Measurements from ENCODE around the gene ZNF195.
A peak's percentile ranks its signal among the peaks of the same experiment; 100 is the strongest.

The ZNF195 gene

DNA sequence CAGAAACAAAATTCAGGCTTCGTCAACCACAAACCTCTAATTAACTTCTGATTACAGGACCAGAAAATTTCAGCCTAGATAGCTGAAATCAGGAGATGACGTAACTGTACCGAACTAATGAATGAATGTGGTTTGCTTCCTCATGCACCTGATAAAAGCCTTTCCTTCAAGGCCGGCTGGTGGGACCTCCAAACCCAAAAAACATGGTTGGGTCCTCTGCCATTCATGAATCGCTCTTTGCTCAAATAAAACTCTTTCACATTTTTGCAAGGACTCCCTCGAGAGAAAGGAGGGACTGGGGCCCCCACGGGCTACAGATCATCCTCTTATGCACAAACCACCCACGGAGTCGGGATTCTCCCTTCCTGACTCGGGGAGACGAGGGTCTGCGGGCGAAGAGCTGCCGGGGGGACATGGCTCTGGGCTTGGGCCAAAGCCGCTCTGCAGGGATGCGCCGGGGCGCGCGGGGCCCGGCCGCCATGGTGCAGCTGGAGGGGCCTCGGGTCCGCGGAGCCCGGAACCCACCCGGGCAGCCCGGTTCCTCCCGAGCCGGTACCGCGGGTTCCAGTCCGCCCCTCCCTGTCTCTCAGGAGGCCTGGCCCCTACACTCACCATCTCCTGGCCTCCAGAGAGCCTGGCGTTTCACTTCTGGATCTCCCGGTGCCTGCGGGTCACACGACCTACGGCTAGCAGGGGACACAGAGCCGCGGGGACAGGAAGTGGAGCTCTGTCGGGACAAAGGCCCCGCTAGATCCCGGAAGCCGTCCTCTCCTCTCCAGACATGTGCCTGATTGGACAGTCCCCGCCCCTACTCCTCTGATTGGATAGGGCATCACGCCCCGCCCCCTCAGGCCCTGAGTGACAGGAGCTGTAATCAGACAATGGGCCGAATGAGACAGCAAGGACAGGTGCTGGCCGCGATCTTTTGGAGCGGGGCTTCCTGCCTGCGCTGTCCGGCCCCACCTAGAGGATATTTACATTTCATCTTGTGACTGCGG, at the start of gene ZNF195:
Gene ZNF195 (minus strand): TSS at position 721 of the 998 bp plus-strand sequence. CDS start 106 bp downstream, at position 615.
- Histone ChIP-seq H3K4me1 (ENCODE audit: control insufficient read depth, insufficient read depth, low read length) (no peaks in the 10 kb centered on the region), H3K27ac (ENCODE audit: extremely low read depth, low read depth, low read length) (peak within 1 kb of the TSS; percentile 56; the same call in 1 of the 2 replicates), H3K36me3 (ENCODE audit: control insufficient read depth in 2 of 2, insufficient read depth in 1 of 2, low read length in 2 of 2) (peaks cover 0 to 41% of the 10 kb centered on the region in 2 experiments; a peak in 1 of 3 replicates), H3K9me3 (ENCODE audit: control insufficient read depth, insufficient read depth, low read depth, low read length) (no peaks in the 10 kb centered on the region), H3K4me3 (ENCODE audit: low read depth, low read length) (peak within 1 kb of the TSS; percentile 93)
- ChIA-PET CTCF (interaction anchor here (1.5 to 3.9 kb wide), 3 partner anchors 30 to 287 kb away, joined by 3 to 22 read pairs (median 15); no protein-coding TSS in a partner anchor), POLR2A (interaction anchor here (0.5 to 1.5 kb wide), 11 partner anchors 9 to 1002 kb away, joined by 3 to 8 read pairs (median 3); no protein-coding TSS in a partner anchor)
- TF ChIP-seq ZNF133 (tag by site-specific recombination; IDR thresholded peaks at IDR 0.05): 0 out of 2 replicates have a peak, but pooled peaks have one; percentile 21
- no peak for TF ChIP-seq ZNF223 (tag by site-specific recombination; IDR thresholded peaks at IDR 0.05)
- no peak for TF ChIP-seq ZFHX2 (tag by site-specific recombination; conservative IDR thresholded peaks at IDR 0.05)
- TF ChIP-seq, protein P1, sequence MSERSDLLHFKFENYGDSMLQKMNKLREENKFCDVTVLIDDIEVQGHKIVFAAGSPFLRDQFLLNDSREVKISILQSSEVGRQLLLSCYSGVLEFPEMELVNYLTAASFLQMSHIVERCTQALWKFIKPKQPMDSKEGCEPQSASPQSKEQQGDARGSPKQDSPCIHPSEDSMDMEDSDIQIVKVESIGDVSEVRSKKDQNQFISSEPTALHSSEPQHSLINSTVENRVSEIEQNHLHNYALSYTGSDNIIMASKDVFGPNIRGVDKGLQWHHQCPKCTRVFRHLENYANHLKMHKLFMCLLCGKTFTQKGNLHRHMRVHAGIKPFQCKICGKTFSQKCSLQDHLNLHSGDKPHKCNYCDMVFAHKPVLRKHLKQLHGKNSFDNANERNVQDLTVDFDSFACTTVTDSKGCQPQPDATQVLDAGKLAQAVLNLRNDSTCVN (tag by site-specific recombination; optimal IDR thresholded peaks at IDR 0.05): peak; percentile 64
- TF ChIP-seq ZNF777 (tag by site-specific recombination; IDR thresholded peaks at IDR 0.05; ENCODE audit: borderline replicate concordance): no peak
- no peak for TF ChIP-seq ZNF324 (tag by site-specific recombination; IDR thresholded peaks at IDR 0.05)
- TF ChIP-seq KLF10 (tag by site-specific recombination; IDR thresholded peaks at IDR 0.05): no peak
- TF ChIP-seq BCL11A (tag by site-specific recombination; IDR thresholded peaks at IDR 0.05; ENCODE audit: low read depth): no peak
- peak; percentile 38 for TF ChIP-seq ZNF366 (tag by site-specific recombination; conservative IDR thresholded peaks at IDR 0.05)
- no peak for TF ChIP-seq ZFP3 (tag by site-specific recombination; IDR thresholded peaks at IDR 0.05; ENCODE audit: low read depth)
- 0 out of 2 replicates have a peak, but pooled peaks have one; percentile 51 for TF ChIP-seq YY2 (tag by site-specific recombination; IDR thresholded peaks at IDR 0.05)
- TF ChIP-seq ZNF571 (tag by site-specific recombination; IDR thresholded peaks at IDR 0.05): no peak
- TF ChIP-seq SP3 (tag by site-specific recombination; IDR thresholded peaks at IDR 0.05): peak; percentile 77
- TF ChIP-seq, protein P2, sequence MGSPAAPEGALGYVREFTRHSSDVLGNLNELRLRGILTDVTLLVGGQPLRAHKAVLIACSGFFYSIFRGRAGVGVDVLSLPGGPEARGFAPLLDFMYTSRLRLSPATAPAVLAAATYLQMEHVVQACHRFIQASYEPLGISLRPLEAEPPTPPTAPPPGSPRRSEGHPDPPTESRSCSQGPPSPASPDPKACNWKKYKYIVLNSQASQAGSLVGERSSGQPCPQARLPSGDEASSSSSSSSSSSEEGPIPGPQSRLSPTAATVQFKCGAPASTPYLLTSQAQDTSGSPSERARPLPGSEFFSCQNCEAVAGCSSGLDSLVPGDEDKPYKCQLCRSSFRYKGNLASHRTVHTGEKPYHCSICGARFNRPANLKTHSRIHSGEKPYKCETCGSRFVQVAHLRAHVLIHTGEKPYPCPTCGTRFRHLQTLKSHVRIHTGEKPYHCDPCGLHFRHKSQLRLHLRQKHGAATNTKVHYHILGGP (tag by site-specific recombination; IDR thresholded peaks at IDR 0.05): no peak
- no peak for TF ChIP-seq ZNF391 (tag by site-specific recombination; IDR thresholded peaks at IDR 0.05; ENCODE audit: borderline replicate concordance, low read depth)
- peak; percentile 76; the same call in 1 of the 2 replicates for TF ChIP-seq YY1 (tag by site-specific recombination; IDR thresholded peaks at IDR 0.05)
- no peak for TF ChIP-seq ZNF426 (tag by site-specific recombination; IDR thresholded peaks at IDR 0.05)
- TF ChIP-seq, protein P3, sequence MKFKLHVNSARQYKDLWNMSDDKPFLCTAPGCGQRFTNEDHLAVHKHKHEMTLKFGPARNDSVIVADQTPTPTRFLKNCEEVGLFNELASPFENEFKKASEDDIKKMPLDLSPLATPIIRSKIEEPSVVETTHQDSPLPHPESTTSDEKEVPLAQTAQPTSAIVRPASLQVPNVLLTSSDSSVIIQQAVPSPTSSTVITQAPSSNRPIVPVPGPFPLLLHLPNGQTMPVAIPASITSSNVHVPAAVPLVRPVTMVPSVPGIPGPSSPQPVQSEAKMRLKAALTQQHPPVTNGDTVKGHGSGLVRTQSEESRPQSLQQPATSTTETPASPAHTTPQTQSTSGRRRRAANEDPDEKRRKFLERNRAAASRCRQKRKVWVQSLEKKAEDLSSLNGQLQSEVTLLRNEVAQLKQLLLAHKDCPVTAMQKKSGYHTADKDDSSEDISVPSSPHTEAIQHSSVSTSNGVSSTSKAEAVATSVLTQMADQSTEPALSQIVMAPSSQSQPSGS (tag by site-specific recombination; IDR thresholded peaks at IDR 0.05; ENCODE audit: low read depth): peak; percentile 74
- TF ChIP-seq, protein P4, sequence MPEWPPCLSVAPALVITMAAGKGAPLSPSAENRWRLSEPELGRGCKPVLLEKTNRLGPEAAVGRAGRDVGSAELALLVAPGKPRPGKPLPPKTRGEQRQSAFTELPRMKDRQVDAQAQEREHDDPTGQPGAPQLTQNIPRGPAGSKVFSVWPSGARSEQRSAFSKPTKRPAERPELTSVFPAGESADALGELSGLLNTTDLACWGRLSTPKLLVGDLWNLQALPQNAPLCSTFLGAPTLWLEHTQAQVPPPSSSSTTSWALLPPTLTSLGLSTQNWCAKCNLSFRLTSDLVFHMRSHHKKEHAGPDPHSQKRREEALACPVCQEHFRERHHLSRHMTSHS (tag by site-specific recombination; IDR thresholded peaks at IDR 0.05): no peak
- TF ChIP-seq ZNF76 (tag by site-specific recombination; IDR thresholded peaks at IDR 0.05; ENCODE audit: borderline replicate concordance, low read depth): peak; percentile 28; the same call in 1 of the 2 replicates
- TF ChIP-seq, protein P5, sequence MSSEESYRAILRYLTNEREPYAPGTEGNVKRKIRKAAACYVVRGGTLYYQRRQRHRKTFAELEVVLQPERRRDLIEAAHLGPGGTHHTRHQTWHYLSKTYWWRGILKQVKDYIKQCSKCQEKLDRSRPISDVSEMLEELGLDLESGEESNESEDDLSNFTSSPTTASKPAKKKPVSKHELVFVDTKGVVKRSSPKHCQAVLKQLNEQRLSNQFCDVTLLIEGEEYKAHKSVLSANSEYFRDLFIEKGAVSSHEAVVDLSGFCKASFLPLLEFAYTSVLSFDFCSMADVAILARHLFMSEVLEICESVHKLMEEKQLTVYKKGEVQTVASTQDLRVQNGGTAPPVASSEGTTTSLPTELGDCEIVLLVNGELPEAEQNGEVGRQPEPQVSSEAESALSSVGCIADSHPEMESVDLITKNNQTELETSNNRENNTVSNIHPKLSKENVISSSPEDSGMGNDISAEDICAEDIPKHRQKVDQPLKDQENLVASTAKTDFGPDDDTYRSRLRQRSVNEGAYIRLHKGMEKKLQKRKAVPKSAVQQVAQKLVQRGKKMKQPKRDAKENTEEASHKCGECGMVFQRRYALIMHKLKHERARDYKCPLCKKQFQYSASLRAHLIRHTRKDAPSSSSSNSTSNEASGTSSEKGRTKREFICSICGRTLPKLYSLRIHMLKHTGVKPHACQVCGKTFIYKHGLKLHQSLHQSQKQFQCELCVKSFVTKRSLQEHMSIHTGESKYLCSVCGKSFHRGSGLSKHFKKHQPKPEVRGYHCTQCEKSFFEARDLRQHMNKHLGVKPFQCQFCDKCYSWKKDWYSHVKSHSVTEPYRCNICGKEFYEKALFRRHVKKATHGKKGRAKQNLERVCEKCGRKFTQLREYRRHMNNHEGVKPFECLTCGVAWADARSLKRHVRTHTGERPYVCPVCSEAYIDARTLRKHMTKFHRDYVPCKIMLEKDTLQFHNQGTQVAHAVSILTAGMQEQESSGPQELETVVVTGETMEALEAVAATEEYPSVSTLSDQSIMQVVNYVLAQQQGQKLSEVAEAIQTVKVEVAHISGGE (tag by site-specific recombination; conservative IDR thresholded peaks at IDR 0.05; ENCODE audit: low read depth): peak; percentile 98
- TF ChIP-seq, protein P6, sequence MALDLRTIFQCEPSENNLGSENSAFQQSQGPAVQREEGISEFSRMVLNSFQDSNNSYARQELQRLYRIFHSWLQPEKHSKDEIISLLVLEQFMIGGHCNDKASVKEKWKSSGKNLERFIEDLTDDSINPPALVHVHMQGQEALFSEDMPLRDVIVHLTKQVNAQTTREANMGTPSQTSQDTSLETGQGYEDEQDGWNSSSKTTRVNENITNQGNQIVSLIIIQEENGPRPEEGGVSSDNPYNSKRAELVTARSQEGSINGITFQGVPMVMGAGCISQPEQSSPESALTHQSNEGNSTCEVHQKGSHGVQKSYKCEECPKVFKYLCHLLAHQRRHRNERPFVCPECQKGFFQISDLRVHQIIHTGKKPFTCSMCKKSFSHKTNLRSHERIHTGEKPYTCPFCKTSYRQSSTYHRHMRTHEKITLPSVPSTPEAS (tag by site-specific recombination; IDR thresholded peaks at IDR 0.05): no peak
- peak; percentile 67 for TF ChIP-seq ZSCAN30 (tag by site-specific recombination; IDR thresholded peaks at IDR 0.05)
- peak; percentile 86 for TF ChIP-seq SP7 (tag by site-specific recombination; IDR thresholded peaks at IDR 0.05)
- no peak for TF ChIP-seq ZNF747 (tag by site-specific recombination; IDR thresholded peaks at IDR 0.05)
- TF ChIP-seq SP2 (tag by site-specific recombination; IDR thresholded peaks at IDR 0.05): peak; percentile 96
- TF ChIP-seq GLIS2 (tag by site-specific recombination; IDR thresholded peaks at IDR 0.05): peak; percentile 56
